Liver (tissue), 9 donors: ENCODE data around the gene DLX6. TPM values are rescaled to one million over a fixed set of nuclear protein-coding genes. Genes with fewer than 3 reads are reported as not detected.
A peak's percentile ranks its signal among the peaks of the same experiment; 100 is the strongest.

Source experiments
- DNase-seq: peaks from one replicate; pipeline ENCODE4 v3.0.0-alpha.2; 2017; ENCODE audit warnings: low spot score
- H3K27ac ChIP-seq, 2 donors: one replicate each; pipeline ENCODE4 v1.7.0; 2013; ENCODE audit warnings: inconsistent platforms in 2 of 2, low read length in 2 of 2, control low read depth in 1 of 2, low read depth in 1 of 2, mild to moderate bottlenecking in 1 of 2
- H3K27me3 ChIP-seq, 4 donors: one replicate each; pipeline versions ENCODE4 v1.6.1 to v1.7.0; 2013; ENCODE audit warnings: low read length in 3 of 4, inconsistent platforms in 1 of 4, mild to moderate bottlenecking in 1 of 4, moderate library complexity in 1 of 4; ENCODE audit not compliant: control insufficient read depth in 4 of 4, insufficient read depth in 4 of 4
- H3K36me3 ChIP-seq, 4 donors: one replicate each; pipeline versions ENCODE4 v1.6.1 to v1.7.0; 2013; ENCODE audit warnings: low read length in 3 of 4, mild to moderate bottlenecking in 3 of 4, low read depth in 1 of 4, moderate library complexity in 1 of 4; ENCODE audit not compliant: control insufficient read depth in 4 of 4, insufficient read depth in 3 of 4
- H3K4me1 ChIP-seq, 4 donors: one replicate each; pipeline versions ENCODE4 v1.6.1 to v1.7.0; 2013; ENCODE audit warnings: low read length in 3 of 4, mild to moderate bottlenecking in 3 of 4, moderate library complexity in 1 of 4; ENCODE audit not compliant: control insufficient read depth in 4 of 4, insufficient read depth in 4 of 4
- H3K4me3 ChIP-seq, 3 donors: one replicate each; pipeline versions ENCODE4 v1.6.1 to v1.7.0; 2013; ENCODE audit warnings: low read length in 3 of 3, control low read depth in 1 of 3, low read depth in 1 of 3, mild to moderate bottlenecking in 1 of 3
- H3K9ac ChIP-seq, 2 donors: one replicate each; pipeline ENCODE4 v1.7.0; 2013; ENCODE audit warnings: low read length in 2 of 2, mild to moderate bottlenecking in 2 of 2, moderate library complexity in 2 of 2, control low read depth in 1 of 2, low read depth in 1 of 2
- H3K9me3 ChIP-seq, 4 donors: one replicate each; pipeline versions ENCODE4 v1.6.1 to v1.7.0; 2013; ENCODE audit warnings: low read length in 3 of 4; ENCODE audit not compliant: control insufficient read depth in 4 of 4
- FOXA1 ChIP-seq: IDR thresholded peaks from 2 replicates; pipeline ENCODE4 v1.6.1; 2016; ENCODE audit warnings: antibody characterized with exemption
- GABPA ChIP-seq, 2 donors: IDR thresholded peaks in 1 of 2; conservative IDR thresholded peaks in 1 of 2; 2 replicates each; pipeline ENCODE4 v1.6.1; 2016; ENCODE audit warnings: antibody characterized with exemption in 2 of 2, mild to moderate bottlenecking in 1 of 2, moderate library complexity in 1 of 2
- HNF4A ChIP-seq, 2 donors: conservative IDR thresholded peaks; 2 replicates each; pipeline ENCODE4 v1.6.1; 2016; ENCODE audit warnings: antibody characterized with exemption in 2 of 2, mild to moderate bottlenecking in 2 of 2
- HNF4G ChIP-seq: IDR thresholded peaks from 2 replicates; pipeline ENCODE4 v1.6.1; 2016; ENCODE audit warnings: antibody characterized with exemption
- JUND ChIP-seq, 2 donors: IDR thresholded peaks; 2 replicates each; pipeline ENCODE4 v1.6.1; 2016; ENCODE audit warnings: antibody characterized with exemption in 2 of 2
- RAD21 ChIP-seq, 2 donors: IDR thresholded peaks; 2 replicates each; pipeline ENCODE4 v1.6.1; 2016; ENCODE audit warnings: antibody characterized with exemption in 2 of 2, mild to moderate bottlenecking in 2 of 2
- TAF1 ChIP-seq: conservative IDR thresholded peaks from 2 replicates; pipeline ENCODE4 v1.6.1; 2016; ENCODE audit warnings: antibody characterized with exemption, mild to moderate bottlenecking
- YY1 ChIP-seq: IDR thresholded peaks from 2 replicates; pipeline ENCODE4 v1.6.1; 2016; ENCODE audit warnings: antibody characterized with exemption, mild to moderate bottlenecking
- WGBS: extraction: QIAGEN DNeasy Blood & Tissue Kit; methylation state at CpG from one replicate; pipeline ENCODE4 v1.1.7; 2013; 5-methylcytosine and 5-hydroxymethylcytosine counted together
- polyA plus RNA-seq, 2 donors: library from polyadenylated mRNA; stranded (reverse) in 1 of 2; unstranded in 1 of 2; fragments of 200-250 nt in 1 of 2; fragments of >200 nt in 1 of 2; fragmentation: Nextera tagmentation in 1 of 2; extraction: Ambion mirVana in 1 of 2; gene quantifications; one replicate each; pipeline versions ENCODE4 v1.2.1 to v1.2.3, GENCODE V29; 2013 to 2015
- total RNA-seq, 2 donors: library from RNA; depleted of rRNA; stranded (reverse); fragments of >200 nt; gene quantifications; one replicate each; pipeline ENCODE4 v1.2.3, GENCODE V29; 2014
- TF ChIP-seq, protein P1 (sequence below): IDR thresholded peaks from 2 replicates; pipeline ENCODE4 v1.6.1; 2016; ENCODE audit warnings: antibody characterized with exemption
- TF ChIP-seq, protein P2 (sequence below): IDR thresholded peaks from 2 replicates; pipeline ENCODE4 v1.6.1; 2016; ENCODE audit warnings: antibody characterized with exemption, mild to moderate bottlenecking
- TF ChIP-seq, protein P3 (sequence below): IDR thresholded peaks from 2 replicates; pipeline ENCODE4 v1.6.1; 2016; ENCODE audit warnings: antibody characterized with exemption
- TF ChIP-seq, protein P4 (sequence below): fragments of 150-350 bp; IDR thresholded peaks from 2 replicates; pipeline ENCODE4 v1.5.1; 2017; ENCODE audit warnings: improper control_type of control experiment, low read depth, low read length; ENCODE audit not compliant: missing input control
- donor health status: healthy.
- donor health status: healthy.
- donor health status: healthy.
- donor health status: healthy.
- donor health status: healthy.

The DLX6 gene
- total and polyA plus RNA-seq, 4 donors = not detected

DNA sequence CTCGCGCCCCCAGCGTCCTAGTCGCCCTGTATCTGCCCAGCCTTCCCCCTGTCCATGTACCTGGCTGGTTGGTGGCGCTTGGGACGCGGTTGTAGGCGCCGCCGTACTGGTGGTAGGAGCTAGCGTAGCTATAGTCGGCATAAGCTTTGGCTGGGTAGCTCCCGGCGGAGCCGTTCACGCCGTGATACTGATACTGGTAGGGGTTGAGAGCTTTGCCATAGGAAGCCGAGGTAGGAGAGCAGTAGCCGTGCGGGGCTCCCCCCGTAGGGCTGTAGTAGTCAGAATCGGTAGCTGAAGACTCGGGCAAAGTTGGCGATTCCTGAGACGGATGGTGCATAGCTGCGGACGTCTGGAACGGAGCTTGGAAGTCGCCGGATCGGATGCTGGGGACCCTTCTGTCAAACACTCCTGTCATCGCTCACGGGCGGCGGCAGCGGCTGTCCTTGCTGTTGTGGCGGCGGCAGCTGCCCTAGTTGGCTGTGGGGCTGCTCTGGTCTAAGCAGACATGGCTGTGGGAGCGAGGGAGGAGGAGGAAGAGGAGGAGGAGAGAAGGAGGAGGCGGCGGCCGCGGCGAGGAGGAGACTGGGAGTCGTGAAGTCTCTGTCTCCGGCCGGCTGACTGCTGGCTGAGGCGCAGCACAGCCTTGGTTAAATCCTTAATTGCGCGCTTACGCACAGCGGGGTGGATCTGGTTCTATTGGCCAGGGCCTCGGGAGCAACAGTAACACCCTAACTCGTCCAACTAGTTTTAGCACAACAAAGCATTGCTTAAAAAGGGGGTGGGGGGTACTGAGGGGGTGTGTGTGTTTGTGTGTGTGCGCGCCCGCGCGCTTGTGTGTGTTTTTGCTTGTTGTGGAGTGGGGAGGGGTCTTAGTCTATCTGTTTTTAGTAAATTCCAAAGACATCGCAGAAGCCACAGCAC lies 19.1 kb downstream of the DLX6 start, which contains the start of gene DLX5:
DLX5 (minus strand) TSS at position 623 of the 921 bp plus-strand sequence; CDS start at position 415, 208 bp downstream.
- H3K4me3 ChIP-seq = peak within 1 kb of the TSS in 1 of 3 donors; percentile 35
- DNase-seq = no peak
- peaks cover 0 to 8% (median 1%) of the 10 kb centered on the region in 4 donors for H3K9me3 ChIP-seq
- WGBS = 7% methylated on average over 60 of the region's 60 CpGs
- no peak for TF ChIP-seq FOXA1
- TF ChIP-seq, protein P1, sequence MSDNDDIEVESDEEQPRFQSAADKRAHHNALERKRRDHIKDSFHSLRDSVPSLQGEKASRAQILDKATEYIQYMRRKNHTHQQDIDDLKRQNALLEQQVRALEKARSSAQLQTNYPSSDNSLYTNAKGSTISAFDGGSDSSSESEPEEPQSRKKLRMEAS = no peak
- TF ChIP-seq, protein P2, sequence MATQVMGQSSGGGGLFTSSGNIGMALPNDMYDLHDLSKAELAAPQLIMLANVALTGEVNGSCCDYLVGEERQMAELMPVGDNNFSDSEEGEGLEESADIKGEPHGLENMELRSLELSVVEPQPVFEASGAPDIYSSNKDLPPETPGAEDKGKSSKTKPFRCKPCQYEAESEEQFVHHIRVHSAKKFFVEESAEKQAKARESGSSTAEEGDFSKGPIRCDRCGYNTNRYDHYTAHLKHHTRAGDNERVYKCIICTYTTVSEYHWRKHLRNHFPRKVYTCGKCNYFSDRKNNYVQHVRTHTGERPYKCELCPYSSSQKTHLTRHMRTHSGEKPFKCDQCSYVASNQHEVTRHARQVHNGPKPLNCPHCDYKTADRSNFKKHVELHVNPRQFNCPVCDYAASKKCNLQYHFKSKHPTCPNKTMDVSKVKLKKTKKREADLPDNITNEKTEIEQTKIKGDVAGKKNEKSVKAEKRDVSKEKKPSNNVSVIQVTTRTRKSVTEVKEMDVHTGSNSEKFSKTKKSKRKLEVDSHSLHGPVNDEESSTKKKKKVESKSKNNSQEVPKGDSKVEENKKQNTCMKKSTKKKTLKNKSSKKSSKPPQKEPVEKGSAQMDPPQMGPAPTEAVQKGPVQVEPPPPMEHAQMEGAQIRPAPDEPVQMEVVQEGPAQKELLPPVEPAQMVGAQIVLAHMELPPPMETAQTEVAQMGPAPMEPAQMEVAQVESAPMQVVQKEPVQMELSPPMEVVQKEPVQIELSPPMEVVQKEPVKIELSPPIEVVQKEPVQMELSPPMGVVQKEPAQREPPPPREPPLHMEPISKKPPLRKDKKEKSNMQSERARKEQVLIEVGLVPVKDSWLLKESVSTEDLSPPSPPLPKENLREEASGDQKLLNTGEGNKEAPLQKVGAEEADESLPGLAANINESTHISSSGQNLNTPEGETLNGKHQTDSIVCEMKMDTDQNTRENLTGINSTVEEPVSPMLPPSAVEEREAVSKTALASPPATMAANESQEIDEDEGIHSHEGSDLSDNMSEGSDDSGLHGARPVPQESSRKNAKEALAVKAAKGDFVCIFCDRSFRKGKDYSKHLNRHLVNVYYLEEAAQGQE = no peak
- TF ChIP-seq, protein P3, sequence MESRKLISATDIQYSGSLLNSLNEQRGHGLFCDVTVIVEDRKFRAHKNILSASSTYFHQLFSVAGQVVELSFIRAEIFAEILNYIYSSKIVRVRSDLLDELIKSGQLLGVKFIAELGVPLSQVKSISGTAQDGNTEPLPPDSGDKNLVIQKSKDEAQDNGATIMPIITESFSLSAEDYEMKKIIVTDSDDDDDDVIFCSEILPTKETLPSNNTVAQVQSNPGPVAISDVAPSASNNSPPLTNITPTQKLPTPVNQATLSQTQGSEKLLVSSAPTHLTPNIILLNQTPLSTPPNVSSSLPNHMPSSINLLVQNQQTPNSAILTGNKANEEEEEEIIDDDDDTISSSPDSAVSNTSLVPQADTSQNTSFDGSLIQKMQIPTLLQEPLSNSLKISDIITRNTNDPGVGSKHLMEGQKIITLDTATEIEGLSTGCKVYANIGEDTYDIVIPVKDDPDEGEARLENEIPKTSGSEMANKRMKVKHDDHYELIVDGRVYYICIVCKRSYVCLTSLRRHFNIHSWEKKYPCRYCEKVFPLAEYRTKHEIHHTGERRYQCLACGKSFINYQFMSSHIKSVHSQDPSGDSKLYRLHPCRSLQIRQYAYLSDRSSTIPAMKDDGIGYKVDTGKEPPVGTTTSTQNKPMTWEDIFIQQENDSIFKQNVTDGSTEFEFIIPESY = no peak
- no peak for TF ChIP-seq YY1
- no peak for TF ChIP-seq JUND (IDR thresholded peaks at IDR 0.05)
- TF ChIP-seq GABPA (IDR thresholded peaks at IDR 0.05 in 1 of 2, conservative IDR thresholded peaks at IDR 0.05 in 1 of 2) = no peak
- TF ChIP-seq RAD21 (IDR thresholded peaks at IDR 0.05) = no peak
- TF ChIP-seq HNF4G = no peak
- no peak within 1 kb of the TSS for H3K9ac ChIP-seq
- peaks cover 3 to 27% (median 13%) of the 10 kb centered on the region in 4 donors for H3K27me3 ChIP-seq
- peaks cover 10 to 39% (median 25%) of the 10 kb centered on the region in 4 donors for H3K4me1 ChIP-seq
- H3K27ac ChIP-seq = no peak within 1 kb of the TSS
- no peaks in the 10 kb centered on the region for H3K36me3 ChIP-seq

DNA sequence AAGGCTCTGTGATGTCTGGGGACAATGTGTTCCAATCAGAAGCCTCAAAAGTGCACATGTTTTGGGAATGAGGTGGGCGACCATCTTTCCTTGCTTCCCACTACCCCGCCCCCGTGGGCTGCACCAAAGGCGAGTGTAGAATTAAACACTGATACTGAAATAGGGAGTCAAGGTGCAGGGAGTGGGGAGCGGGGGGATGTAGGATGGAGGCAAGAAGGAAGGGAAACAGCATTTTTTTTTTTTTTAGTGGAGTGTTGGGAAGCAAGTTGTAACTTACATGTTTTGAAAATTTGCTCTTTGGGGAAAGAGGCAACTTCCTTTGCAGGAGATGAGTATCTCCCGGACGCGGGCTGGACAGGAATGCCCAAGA lies 19.8 kb downstream of the DLX6 start:
- H3K27me3 ChIP-seq = peaks cover 3 to 26% (median 12%) of the 10 kb centered on the region in 4 donors
- TF ChIP-seq, protein P4, sequence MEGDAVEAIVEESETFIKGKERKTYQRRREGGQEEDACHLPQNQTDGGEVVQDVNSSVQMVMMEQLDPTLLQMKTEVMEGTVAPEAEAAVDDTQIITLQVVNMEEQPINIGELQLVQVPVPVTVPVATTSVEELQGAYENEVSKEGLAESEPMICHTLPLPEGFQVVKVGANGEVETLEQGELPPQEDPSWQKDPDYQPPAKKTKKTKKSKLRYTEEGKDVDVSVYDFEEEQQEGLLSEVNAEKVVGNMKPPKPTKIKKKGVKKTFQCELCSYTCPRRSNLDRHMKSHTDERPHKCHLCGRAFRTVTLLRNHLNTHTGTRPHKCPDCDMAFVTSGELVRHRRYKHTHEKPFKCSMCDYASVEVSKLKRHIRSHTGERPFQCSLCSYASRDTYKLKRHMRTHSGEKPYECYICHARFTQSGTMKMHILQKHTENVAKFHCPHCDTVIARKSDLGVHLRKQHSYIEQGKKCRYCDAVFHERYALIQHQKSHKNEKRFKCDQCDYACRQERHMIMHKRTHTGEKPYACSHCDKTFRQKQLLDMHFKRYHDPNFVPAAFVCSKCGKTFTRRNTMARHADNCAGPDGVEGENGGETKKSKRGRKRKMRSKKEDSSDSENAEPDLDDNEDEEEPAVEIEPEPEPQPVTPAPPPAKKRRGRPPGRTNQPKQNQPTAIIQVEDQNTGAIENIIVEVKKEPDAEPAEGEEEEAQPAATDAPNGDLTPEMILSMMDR = no peak
- TF ChIP-seq TAF1 = no peak
- TF ChIP-seq YY1 = no peak
- no peak for TF ChIP-seq HNF4A (conservative IDR thresholded peaks at IDR 0.05)
- TF ChIP-seq JUND (IDR thresholded peaks at IDR 0.05) = no peak

More for the DNA sequence above, 19.8 kb downstream of the DLX6 start:
- H3K9ac ChIP-seq = no peak overlapping the region
- peaks cover 0 to 8% (median 1%) of the 10 kb centered on the region in 4 donors for H3K9me3 ChIP-seq
- no peak overlapping the region for H3K4me3 ChIP-seq
- H3K36me3 ChIP-seq = no peaks in the 10 kb centered on the region
- H3K27ac ChIP-seq = no peak overlapping the region
- no peak for DNase-seq
- peaks cover 10 to 39% (median 25%) of the 10 kb centered on the region in 4 donors for H3K4me1 ChIP-seq
- WGBS = 27% methylated on average over 8 of the region's 8 CpGs
